HepG2 (cell line): ENCODE results near the gene PPP1R9A. TPM values are rescaled to one million over a fixed set of nuclear protein-coding genes. Genes with fewer than 3 reads are reported as not detected.
A peak's percentile ranks its signal among the peaks of the same experiment; 100 is the strongest.

Experiments used
- ARHGAP35 ChIP-seq: sonication (generic); formaldehyde crosslinking; IDR thresholded peaks from 2 replicates; pipeline ENCODE4 v1.9.0; 2022; ENCODE audit warnings: mild to moderate bottlenecking, inconsistent platforms, moderate library complexity, missing genetic modification reagents, borderline replicate concordance
- GTF3A ChIP-seq: sonication (generic); formaldehyde crosslinking; conservative IDR thresholded peaks from 2 replicates; pipeline ENCODE4 v1.4.0; 2020; ENCODE audit warnings: mild to moderate bottlenecking, missing genetic modification reagents
- HNF4A ChIP-seq: sonication (generic); formaldehyde crosslinking; IDR thresholded peaks from 2 replicates; pipeline ENCODE4 v1.4.0; 2020; ENCODE audit warnings: missing genetic modification reagents
- KDM5A ChIP-seq: fragments of 200-600 bp; sonication (generic); IDR thresholded peaks from 2 replicates; pipeline ENCODE4 v1.7.0; 2018; ENCODE audit warnings: antibody characterized with exemption, mild to moderate bottlenecking, low read length, borderline replicate concordance
- NFATC3 ChIP-seq: sonication (generic); formaldehyde crosslinking; IDR thresholded peaks from 2 replicates; pipeline ENCODE4 v1.5.1; 2020; ENCODE audit warnings: mild to moderate bottlenecking, missing genetic modification reagents
- NFE2L2 ChIP-seq: fragments of 150-350 bp; IDR thresholded peaks from 2 replicates; pipeline ENCODE4 v1.6.1; 2014; ENCODE audit warnings: low read length
- SUZ12 ChIP-seq: fragments of 150-350 bp; IDR thresholded peaks from 2 replicates; pipeline ENCODE4 v1.6.1; 2014; ENCODE audit warnings: low read depth, low read length
- TEAD2 ChIP-seq: sonication (generic); formaldehyde crosslinking; IDR thresholded peaks from 2 replicates; pipeline ENCODE4 v1.9.0; 2021; ENCODE audit warnings: missing genetic modification reagents
- ZFP82 ChIP-seq: sonication (generic); formaldehyde crosslinking; IDR thresholded peaks from 2 replicates; pipeline ENCODE4 v1.5.1; 2020; ENCODE audit warnings: mild to moderate bottlenecking, missing genetic modification reagents, borderline replicate concordance
- ZNF468 ChIP-seq: sonication (generic); formaldehyde crosslinking; IDR thresholded peaks from 2 replicates; pipeline ENCODE4 v1.8.0; 2022; ENCODE audit warnings: mild to moderate bottlenecking, moderate library complexity, missing genetic modification reagents
- ZNF543 ChIP-seq: sonication (generic); formaldehyde crosslinking; IDR thresholded peaks from 2 replicates; pipeline ENCODE4 v1.4.0; 2020; ENCODE audit warnings: mild to moderate bottlenecking, missing genetic modification reagents
- ZNF570 ChIP-seq: sonication (generic); formaldehyde crosslinking; IDR thresholded peaks from 2 replicates; pipeline ENCODE4 v1.4.0; 2020; ENCODE audit warnings: mild to moderate bottlenecking, missing genetic modification reagents, borderline replicate concordance
- ZNF629 ChIP-seq: sonication (generic); formaldehyde crosslinking; conservative IDR thresholded peaks from 2 replicates; pipeline ENCODE4 v1.5.0; 2020; ENCODE audit warnings: missing genetic modification reagents
- ZNF7 ChIP-seq: IDR thresholded peaks from 2 replicates; pipeline ENCODE4 v1.6.1; 2016; ENCODE audit warnings: missing biosample characterization, missing genetic modification reagents
- ZNF737 ChIP-seq: sonication (generic); formaldehyde crosslinking; IDR thresholded peaks from 2 replicates; pipeline ENCODE4 v1.5.0; 2020; ENCODE audit warnings: missing genetic modification reagents, mild to moderate bottlenecking, borderline replicate concordance
- polyA plus RNA-seq, 8 experiments: library from polyadenylated mRNA; depleted of rRNA in 3 of 8; stranded (reverse) in 7 of 8; unstranded in 1 of 8; fragments of >200 nt; fragmentation: Illumina TruSeq in 4 of 8; extraction: Trizol in 4 of 8; gene quantifications; 2 replicates each; pipeline versions ENCODE4 v1.2.1 to v1.2.3, GENCODE V29; 2011 to 2016; ENCODE audit warnings: low read depth in 4 of 8, missing spikeins in 1 of 8, mixed read lengths in 1 of 8; ENCODE audit not compliant: insufficient read depth in 1 of 8
- total RNA-seq, 5 experiments: library from RNA; depleted of rRNA; stranded (reverse); fragments of >200 nt; fragmentation: Illumina TruSeq; extraction: Trizol; gene quantifications; 2 replicates each; pipeline ENCODE4 v1.2.3, GENCODE V29; 2016; ENCODE audit warnings: low read depth in 1 of 5
- TF ChIP-seq, protein P1 (sequence below): sonication (generic); formaldehyde crosslinking; conservative IDR thresholded peaks from 2 replicates; pipeline ENCODE4 v1.4.0; 2020; ENCODE audit warnings: missing genetic modification reagents
- TF ChIP-seq, protein P2 (sequence below): sonication (generic); formaldehyde crosslinking; IDR thresholded peaks from 2 replicates; pipeline ENCODE4 v1.8.0; 2022; ENCODE audit warnings: mild to moderate bottlenecking, missing genetic modification reagents
- TF ChIP-seq, protein P3 (sequence below): sonication (generic); formaldehyde crosslinking; IDR thresholded peaks from 2 replicates; pipeline ENCODE4 v1.4.0; 2020; ENCODE audit warnings: missing genetic modification reagents
- TF ChIP-seq, protein P4 (sequence below): IDR thresholded peaks from 2 replicates; pipeline ENCODE4 v1.6.1; 2016
- TF ChIP-seq, protein P5 (sequence below): sonication (generic); formaldehyde crosslinking; IDR thresholded peaks from 2 replicates; pipeline ENCODE4 v1.4.0; 2020; ENCODE audit warnings: missing genetic modification reagents
- TF ChIP-seq, protein P6 (sequence below): sonication (generic); formaldehyde crosslinking; IDR thresholded peaks from 2 replicates; pipeline ENCODE4 v1.5.0; 2020; ENCODE audit warnings: mild to moderate bottlenecking, missing genetic modification reagents

PPP1R9A gene
- total and polyA plus RNA-seq, 2 of the 13 experiments (the other 11 are each of a cell fraction or from before 2014, with no cell fraction given), result 11.4 to 31.9 TPM

DNA sequence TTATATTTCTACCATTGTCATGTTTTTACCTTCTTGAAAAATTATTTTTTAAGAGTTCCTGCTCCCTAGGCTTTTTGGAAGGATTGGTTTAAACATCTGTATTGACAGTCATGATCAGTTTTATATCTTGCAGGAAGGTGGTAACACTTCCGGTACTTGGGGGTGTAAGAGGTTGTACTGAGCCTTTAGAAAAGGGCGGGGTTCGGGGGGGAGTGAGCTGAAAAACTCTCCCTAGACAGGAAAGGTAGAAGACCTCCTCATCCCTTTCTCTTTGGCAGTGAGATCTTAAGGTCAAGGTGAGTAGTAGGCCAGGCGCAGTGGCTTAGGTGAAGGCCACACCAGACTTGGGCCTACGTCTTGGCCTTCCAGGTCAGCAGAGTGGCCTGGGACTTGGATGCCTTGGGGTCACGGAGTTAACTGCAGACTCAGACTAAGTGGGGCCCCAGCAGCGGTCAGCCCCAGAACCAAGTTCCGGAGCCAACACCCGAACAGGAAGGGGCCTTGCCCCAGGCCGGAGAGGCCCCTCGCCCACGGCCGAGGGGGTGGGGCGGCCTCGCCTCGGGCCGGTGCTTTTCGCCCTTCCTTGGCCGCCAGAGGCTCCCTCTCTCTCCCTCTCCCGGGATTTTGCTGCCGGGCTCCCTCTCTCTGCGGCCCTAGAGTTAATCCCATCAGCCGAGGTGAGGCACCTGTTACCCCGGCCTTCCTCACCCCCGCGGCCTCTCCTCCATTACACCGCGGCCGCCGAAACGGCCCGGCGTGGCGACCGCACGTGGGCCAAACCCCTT lies at the start of gene PPP1R9A (continued):
- TF ChIP-seq, protein P1, sequence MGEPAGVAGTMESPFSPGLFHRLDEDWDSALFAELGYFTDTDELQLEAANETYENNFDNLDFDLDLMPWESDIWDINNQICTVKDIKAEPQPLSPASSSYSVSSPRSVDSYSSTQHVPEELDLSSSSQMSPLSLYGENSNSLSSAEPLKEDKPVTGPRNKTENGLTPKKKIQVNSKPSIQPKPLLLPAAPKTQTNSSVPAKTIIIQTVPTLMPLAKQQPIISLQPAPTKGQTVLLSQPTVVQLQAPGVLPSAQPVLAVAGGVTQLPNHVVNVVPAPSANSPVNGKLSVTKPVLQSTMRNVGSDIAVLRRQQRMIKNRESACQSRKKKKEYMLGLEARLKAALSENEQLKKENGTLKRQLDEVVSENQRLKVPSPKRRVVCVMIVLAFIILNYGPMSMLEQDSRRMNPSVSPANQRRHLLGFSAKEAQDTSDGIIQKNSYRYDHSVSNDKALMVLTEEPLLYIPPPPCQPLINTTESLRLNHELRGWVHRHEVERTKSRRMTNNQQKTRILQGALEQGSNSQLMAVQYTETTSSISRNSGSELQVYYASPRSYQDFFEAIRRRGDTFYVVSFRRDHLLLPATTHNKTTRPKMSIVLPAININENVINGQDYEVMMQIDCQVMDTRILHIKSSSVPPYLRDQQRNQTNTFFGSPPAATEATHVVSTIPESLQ, result no peak
- TF ChIP-seq, protein P2, sequence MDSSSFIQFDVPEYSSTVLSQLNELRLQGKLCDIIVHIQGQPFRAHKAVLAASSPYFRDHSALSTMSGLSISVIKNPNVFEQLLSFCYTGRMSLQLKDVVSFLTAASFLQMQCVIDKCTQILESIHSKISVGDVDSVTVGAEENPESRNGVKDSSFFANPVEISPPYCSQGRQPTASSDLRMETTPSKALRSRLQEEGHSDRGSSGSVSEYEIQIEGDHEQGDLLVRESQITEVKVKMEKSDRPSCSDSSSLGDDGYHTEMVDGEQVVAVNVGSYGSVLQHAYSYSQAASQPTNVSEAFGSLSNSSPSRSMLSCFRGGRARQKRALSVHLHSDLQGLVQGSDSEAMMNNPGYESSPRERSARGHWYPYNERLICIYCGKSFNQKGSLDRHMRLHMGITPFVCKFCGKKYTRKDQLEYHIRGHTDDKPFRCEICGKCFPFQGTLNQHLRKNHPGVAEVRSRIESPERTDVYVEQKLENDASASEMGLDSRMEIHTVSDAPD (CRISPR knock-in tag), result no peak
- TF ChIP-seq TEAD2 (CRISPR knock-in tag), result no peak
- TF ChIP-seq, protein P3, sequence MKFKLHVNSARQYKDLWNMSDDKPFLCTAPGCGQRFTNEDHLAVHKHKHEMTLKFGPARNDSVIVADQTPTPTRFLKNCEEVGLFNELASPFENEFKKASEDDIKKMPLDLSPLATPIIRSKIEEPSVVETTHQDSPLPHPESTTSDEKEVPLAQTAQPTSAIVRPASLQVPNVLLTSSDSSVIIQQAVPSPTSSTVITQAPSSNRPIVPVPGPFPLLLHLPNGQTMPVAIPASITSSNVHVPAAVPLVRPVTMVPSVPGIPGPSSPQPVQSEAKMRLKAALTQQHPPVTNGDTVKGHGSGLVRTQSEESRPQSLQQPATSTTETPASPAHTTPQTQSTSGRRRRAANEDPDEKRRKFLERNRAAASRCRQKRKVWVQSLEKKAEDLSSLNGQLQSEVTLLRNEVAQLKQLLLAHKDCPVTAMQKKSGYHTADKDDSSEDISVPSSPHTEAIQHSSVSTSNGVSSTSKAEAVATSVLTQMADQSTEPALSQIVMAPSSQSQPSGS, result no peak
- peak; percentile 85; the same call in 1 of the 2 replicates for TF ChIP-seq ZNF468 (CRISPR knock-in tag)
- 0 out of 2 replicates have a peak, but pooled peaks have one; percentile 9 for TF ChIP-seq ZNF7 (CRISPR knock-in tag)
- TF ChIP-seq ZNF737 (CRISPR knock-in tag), result no peak
- TF ChIP-seq, protein P4, sequence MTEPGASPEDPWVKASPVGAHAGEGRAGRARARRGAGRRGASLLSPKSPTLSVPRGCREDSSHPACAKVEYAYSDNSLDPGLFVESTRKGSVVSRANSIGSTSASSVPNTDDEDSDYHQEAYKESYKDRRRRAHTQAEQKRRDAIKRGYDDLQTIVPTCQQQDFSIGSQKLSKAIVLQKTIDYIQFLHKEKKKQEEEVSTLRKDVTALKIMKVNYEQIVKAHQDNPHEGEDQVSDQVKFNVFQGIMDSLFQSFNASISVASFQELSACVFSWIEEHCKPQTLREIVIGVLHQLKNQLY (CRISPR knock-in tag), result no peak
- no peak for TF ChIP-seq ZNF570 (CRISPR knock-in tag)
- no peak for TF ChIP-seq KDM5A
- TF ChIP-seq ZNF629 (CRISPR knock-in tag), result no peak
- TF ChIP-seq, protein P5, sequence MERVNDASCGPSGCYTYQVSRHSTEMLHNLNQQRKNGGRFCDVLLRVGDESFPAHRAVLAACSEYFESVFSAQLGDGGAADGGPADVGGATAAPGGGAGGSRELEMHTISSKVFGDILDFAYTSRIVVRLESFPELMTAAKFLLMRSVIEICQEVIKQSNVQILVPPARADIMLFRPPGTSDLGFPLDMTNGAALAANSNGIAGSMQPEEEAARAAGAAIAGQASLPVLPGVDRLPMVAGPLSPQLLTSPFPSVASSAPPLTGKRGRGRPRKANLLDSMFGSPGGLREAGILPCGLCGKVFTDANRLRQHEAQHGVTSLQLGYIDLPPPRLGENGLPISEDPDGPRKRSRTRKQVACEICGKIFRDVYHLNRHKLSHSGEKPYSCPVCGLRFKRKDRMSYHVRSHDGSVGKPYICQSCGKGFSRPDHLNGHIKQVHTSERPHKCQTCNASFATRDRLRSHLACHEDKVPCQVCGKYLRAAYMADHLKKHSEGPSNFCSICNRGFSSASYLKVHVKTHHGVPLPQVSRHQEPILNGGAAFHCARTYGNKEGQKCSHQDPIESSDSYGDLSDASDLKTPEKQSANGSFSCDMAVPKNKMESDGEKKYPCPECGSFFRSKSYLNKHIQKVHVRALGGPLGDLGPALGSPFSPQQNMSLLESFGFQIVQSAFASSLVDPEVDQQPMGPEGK (CRISPR knock-in tag), result peak; percentile 88
- TF ChIP-seq GTF3A, result no peak
- TF ChIP-seq, protein P6, sequence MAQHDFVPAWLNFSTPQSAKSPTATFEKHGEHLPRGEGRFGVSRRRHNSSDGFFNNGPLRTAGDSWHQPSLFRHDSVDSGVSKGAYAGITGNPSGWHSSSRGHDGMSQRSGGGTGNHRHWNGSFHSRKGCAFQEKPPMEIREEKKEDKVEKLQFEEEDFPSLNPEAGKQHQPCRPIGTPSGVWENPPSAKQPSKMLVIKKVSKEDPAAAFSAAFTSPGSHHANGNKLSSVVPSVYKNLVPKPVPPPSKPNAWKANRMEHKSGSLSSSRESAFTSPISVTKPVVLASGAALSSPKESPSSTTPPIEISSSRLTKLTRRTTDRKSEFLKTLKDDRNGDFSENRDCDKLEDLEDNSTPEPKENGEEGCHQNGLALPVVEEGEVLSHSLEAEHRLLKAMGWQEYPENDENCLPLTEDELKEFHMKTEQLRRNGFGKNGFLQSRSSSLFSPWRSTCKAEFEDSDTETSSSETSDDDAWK (CRISPR knock-in tag), result no peak
- TF ChIP-seq NFE2L2, result no peak
- no peak for TF ChIP-seq NFATC3
- no peak for TF ChIP-seq SUZ12
- no peak for TF ChIP-seq ZFP82 (CRISPR knock-in tag)
- TF ChIP-seq ARHGAP35 (CRISPR knock-in tag), result peak; percentile 49; the same call in 1 of the 2 replicates
- TF ChIP-seq HNF4A (CRISPR knock-in tag), result peak; percentile 40
- peak; percentile 68; the same call in 1 of the 2 replicates for TF ChIP-seq ZNF543
